Nephron (organoid): ENCODE data around the gene MT4.
A peak's percentile ranks its signal among the peaks of the same experiment; 100 is the strongest.

Experiments
- H3K27ac Mint-ChIP-seq, 3 experiments: 2 replicates each; pipeline ENCODE4 v1.8.0; 2020; ENCODE audit warnings: mixed read lengths in 3 of 3, mild to moderate bottlenecking in 2 of 3, moderate library complexity in 1 of 3
- H3K27me3 Mint-ChIP-seq: 2 replicates; pipeline ENCODE4 v1.8.0; 2021; ENCODE audit warnings: low read depth, mild to moderate bottlenecking, moderate library complexity, mixed read lengths
- H3K36me3 Mint-ChIP-seq: 2 replicates; pipeline ENCODE4 v1.8.0; 2020; ENCODE audit warnings: low read depth, mixed read lengths
- H3K4me1 Mint-ChIP-seq: 2 replicates; pipeline ENCODE4 v1.8.0; 2020; ENCODE audit warnings: mixed read lengths
- H3K4me3 Mint-ChIP-seq, 3 experiments: 2 replicates each; pipeline ENCODE4 v1.8.0; 2020; ENCODE audit warnings: mild to moderate bottlenecking in 3 of 3, mixed read lengths in 3 of 3, moderate library complexity in 2 of 3
- H3K9me3 Mint-ChIP-seq: 2 replicates; pipeline ENCODE4 v1.8.0; 2020; ENCODE audit warnings: mixed read lengths
- TF ChIP-seq, protein P1 (sequence below), 3 experiments: fragments of 200-600 bp; sonication (generic); IDR thresholded peaks; one replicate each; pipeline ENCODE4 v1.5.0; 2021; ENCODE audit warnings: antibody characterized with exemption in 3 of 3; ENCODE audit not compliant: unreplicated experiment in 3 of 3

MT4 gene

DNA sequence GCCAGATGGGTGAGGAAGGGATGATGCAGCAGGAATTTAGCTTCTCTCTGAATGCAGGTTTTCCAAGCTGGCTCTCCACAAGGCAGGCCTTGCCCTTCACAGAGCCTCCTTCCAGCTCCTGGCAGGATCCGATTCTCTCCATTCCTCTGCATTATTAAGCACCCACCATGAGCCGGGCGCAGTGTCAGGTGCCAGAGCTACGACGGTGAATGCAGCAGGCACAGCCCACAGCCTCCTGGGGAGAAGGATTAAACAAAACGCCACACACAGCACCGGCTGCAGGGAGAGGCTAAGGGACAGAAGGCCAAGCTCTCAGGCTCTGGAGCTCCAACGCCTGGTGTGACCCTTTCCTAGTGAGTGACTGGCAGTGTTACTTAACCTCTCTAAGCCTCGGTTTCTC is 36.5 kb downstream of the MT4 start:
- peaks cover 2% of the 10 kb centered on the region for H3K9me3 Mint-ChIP-seq
- TF ChIP-seq, protein P1, sequence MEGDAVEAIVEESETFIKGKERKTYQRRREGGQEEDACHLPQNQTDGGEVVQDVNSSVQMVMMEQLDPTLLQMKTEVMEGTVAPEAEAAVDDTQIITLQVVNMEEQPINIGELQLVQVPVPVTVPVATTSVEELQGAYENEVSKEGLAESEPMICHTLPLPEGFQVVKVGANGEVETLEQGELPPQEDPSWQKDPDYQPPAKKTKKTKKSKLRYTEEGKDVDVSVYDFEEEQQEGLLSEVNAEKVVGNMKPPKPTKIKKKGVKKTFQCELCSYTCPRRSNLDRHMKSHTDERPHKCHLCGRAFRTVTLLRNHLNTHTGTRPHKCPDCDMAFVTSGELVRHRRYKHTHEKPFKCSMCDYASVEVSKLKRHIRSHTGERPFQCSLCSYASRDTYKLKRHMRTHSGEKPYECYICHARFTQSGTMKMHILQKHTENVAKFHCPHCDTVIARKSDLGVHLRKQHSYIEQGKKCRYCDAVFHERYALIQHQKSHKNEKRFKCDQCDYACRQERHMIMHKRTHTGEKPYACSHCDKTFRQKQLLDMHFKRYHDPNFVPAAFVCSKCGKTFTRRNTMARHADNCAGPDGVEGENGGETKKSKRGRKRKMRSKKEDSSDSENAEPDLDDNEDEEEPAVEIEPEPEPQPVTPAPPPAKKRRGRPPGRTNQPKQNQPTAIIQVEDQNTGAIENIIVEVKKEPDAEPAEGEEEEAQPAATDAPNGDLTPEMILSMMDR (IDR thresholded peaks at IDR 0.05; ENCODE audit: unreplicated experiment in 3 of 3) = no peak
- peaks cover 54% of the 10 kb centered on the region for H3K27me3 Mint-ChIP-seq
- H3K4me3 Mint-ChIP-seq = no peak overlapping the region
- H3K36me3 Mint-ChIP-seq = no peaks in the 10 kb centered on the region
- H3K4me1 Mint-ChIP-seq = peaks cover 3% of the 10 kb centered on the region
- no peak overlapping the region for H3K27ac Mint-ChIP-seq

DNA sequence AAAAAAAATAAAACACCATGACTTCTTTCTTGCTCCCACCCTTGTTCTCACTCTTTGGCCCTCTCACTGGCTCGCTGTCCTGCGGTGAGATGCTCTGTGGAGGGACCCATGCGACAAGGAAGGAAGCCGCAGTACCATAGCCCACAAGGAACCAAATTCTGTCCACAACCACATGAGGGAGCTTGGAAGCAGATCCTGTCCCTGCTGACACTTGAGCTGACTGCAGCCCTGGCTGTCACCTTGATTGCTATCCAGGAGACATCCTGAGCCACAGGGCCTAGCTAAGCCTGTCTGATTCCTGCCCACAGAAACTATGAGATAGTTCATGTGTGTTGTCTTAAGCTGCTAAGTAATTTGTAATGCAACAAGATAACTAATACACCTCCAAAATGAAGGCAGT is 38.7 kb downstream of the MT4 start:
- Mint-ChIP-seq H3K4me1 (peaks cover 23% of the 10 kb centered on the region), H3K27me3 (peaks cover 39% of the 10 kb centered on the region)

DNA sequence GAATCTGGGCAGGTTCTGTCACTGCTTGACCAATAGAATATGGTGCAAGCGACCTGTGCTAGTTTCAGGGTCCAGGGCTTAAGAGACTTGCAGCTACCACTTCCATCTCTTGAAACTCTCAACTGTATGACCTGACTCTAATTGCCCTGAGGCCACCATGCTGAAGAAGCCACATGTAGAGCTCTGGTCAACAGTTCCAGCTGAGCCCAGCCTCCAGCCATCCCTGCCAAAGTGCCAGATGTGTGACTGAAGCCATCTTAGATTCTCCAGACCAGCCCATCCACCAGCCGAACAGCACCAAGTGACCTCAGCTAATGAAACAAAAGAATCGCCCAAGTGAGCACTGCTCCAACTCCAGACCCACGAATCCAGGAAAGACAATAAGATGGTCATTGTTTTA is 40.1 kb downstream of the MT4 start:
- Mint-ChIP-seq H3K36me3 (no peaks in the 10 kb centered on the region), H3K4me3 (no peak overlapping the region), H3K9me3 (no peaks in the 10 kb centered on the region), H3K27me3 (peaks cover 48% of the 10 kb centered on the region), H3K4me1 (peaks cover 35% of the 10 kb centered on the region), H3K27ac (peak overlapping the region in 1 of 3 experiments; percentile 60)
- TF ChIP-seq, protein P1 (IDR thresholded peaks at IDR 0.05; ENCODE audit: unreplicated experiment in 3 of 3) = no peak

More for the DNA sequence above, 38.7 kb downstream of the MT4 start:
- Mint-ChIP-seq H3K4me3 (no peak overlapping the region), H3K9me3 (no peaks in the 10 kb centered on the region), H3K36me3 (no peaks in the 10 kb centered on the region), H3K27ac (no peak overlapping the region)
- TF ChIP-seq, protein P1 (IDR thresholded peaks at IDR 0.05; ENCODE audit: unreplicated experiment in 3 of 3) = peak; percentile 22 to 36 (median 32)

GRCh38 chr16:56605475-56605874 is 40.6 kb downstream of the MT4 start:
- H3K27me3 Mint-ChIP-seq = peaks cover 48% of the 10 kb centered on the region
- H3K4me1 Mint-ChIP-seq = peaks cover 40% of the 10 kb centered on the region
- no peaks in the 10 kb centered on the region for H3K36me3 Mint-ChIP-seq
- peak overlapping the region in 1 of 3 experiments; percentile 95 for H3K27ac Mint-ChIP-seq
- H3K4me3 Mint-ChIP-seq = no peak overlapping the region
- TF ChIP-seq, protein P1 (IDR thresholded peaks at IDR 0.05; ENCODE audit: unreplicated experiment in 3 of 3) = no peak
- H3K9me3 Mint-ChIP-seq = no peaks in the 10 kb centered on the region

DNA sequence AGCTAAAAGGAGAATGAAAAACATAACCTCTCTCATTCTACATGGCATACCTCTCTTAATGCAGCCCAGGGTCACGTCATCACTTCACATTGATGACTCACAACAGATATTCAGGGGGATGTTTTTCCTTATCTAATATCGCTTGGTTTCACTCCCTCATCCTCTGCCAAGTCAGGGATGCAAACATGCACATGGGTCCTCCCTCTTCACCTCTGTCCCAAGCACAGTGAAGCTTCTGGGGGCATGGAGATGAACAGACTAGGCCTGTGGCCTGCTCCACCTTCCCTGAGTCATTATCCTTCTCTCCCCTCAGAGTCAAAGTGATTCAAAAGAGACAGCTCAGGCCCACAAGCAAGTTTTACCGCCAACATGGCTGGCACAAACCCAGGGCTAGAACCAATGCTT is 41.2 kb downstream of the MT4 start:
- H3K4me3 Mint-ChIP-seq = peak overlapping the region in 1 of 3 experiments; percentile 56
- H3K36me3 Mint-ChIP-seq = no peaks in the 10 kb centered on the region
- TF ChIP-seq, protein P1 (IDR thresholded peaks at IDR 0.05; ENCODE audit: unreplicated experiment in 3 of 3) = no peak
- H3K27me3 Mint-ChIP-seq = peaks cover 48% of the 10 kb centered on the region
- H3K9me3 Mint-ChIP-seq = no peaks in the 10 kb centered on the region
- peak overlapping the region; percentile 81 to 95 (median 87) for H3K27ac Mint-ChIP-seq
- H3K4me1 Mint-ChIP-seq = peaks cover 46% of the 10 kb centered on the region

DNA sequence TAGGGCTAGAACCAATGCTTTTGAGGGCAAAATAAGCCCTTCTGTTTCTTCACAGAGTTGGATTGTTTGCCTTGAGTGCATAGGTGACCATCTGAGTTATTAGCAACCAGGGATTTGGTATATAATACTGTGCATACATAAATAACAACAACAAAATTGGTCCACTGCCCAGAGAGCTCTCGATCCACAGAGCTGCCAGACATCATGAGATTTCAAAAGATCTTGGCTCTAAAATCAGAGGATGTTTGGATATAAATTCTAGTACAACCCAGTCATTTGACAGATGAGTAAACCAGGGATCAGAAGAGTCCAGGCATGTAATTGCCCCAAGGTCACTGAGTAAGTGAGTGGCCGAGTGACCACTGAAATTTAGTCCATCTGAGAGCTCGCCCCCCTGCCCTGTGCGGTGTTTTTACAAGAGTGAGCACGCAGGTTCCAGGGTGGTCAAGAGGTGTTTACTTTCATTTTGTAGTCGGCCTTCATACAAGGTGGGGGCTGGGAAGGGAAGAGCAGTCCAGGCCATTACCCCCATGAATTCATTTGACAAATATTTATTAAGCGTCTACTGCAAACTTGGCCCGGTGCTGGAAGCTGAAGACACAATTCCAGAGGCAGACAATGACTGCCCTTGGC is 41.7 kb downstream of the MT4 start:
- Mint-ChIP-seq H3K36me3 (no peaks in the 10 kb centered on the region), H3K27ac (peak overlapping the region; percentile 81 to 95 (median 87)), H3K9me3 (no peaks in the 10 kb centered on the region), H3K4me3 (peak overlapping the region; percentile 45 to 58 (median 56)), H3K4me1 (peaks cover 50% of the 10 kb centered on the region), H3K27me3 (peaks cover 48% of the 10 kb centered on the region)
- TF ChIP-seq, protein P1 (IDR thresholded peaks at IDR 0.05; ENCODE audit: unreplicated experiment in 3 of 3) = no peak
